HG02840 (cell line): Measurements from ENCODE around the gene AP4S1.
A peak's percentile ranks its signal among the peaks of the same experiment; 100 is the strongest.
"Not testable (repeated sequence)": the region's sequence is repeated elsewhere in the genome, so short reads cannot be mapped to it uniquely, and the experiment has no call there.

Experiments
- ATAC-seq: cut with Tn5 transposase; IDR thresholded peaks from one replicate; pipeline ENCODE4 v1.9.1; 2021; ENCODE audit warnings: mild to moderate bottlenecking, moderate library complexity, moderate number of reproducible peaks; ENCODE audit not compliant: unreplicated experiment, low FRiP score

The AP4S1 gene

GRCh38 chr14:31025367-31026076 is at the start of gene AP4S1:
Gene AP4S1 (plus strand): TSS chr14:31025649. CDS start chr14:31066197, 40,548 bp downstream.
- peak; percentile 20 for ATAC-seq

- ATAC-seq, result no peak
These were observed 47.7 kb upstream of the AP4S1 start for GRCh38 chr14:30977752-30978151.

- ATAC-seq, result not testable (repeated sequence)
These were observed 45.2 kb upstream of the AP4S1 start for GRCh38 chr14:30980106-30980704.

- no peak for ATAC-seq
These were observed 44.5 kb upstream of the AP4S1 start for GRCh38 chr14:30980980-30981379.

GRCh38 chr14:30982533-30982932 is 42.9 kb upstream of the AP4S1 start:
- no peak for ATAC-seq

GRCh38 chr14:30983858-30984257 is 41.6 kb upstream of the AP4S1 start:
- ATAC-seq, result no peak

GRCh38 chr14:30985796-30986195 is 39.7 kb upstream of the AP4S1 start:
- ATAC-seq, result no peak

- no peak for ATAC-seq
These were observed 36.9 kb upstream of the AP4S1 start for GRCh38 chr14:30988509-30988908.

- no peak for ATAC-seq
These were observed 34.7 kb upstream of the AP4S1 start for GRCh38 chr14:30990770-30991169.

GRCh38 chr14:30991408-30991807 is 34.0 kb upstream of the AP4S1 start:
- ATAC-seq, result no peak

GRCh38 chr14:30993071-30993470 is 32.4 kb upstream of the AP4S1 start:
- no peak for ATAC-seq

GRCh38 chr14:30994681-30995620 is 30.5 kb upstream of the AP4S1 start:
- ATAC-seq, result no peak

GRCh38 chr14:30995689-30996088 is 29.8 kb upstream of the AP4S1 start:
- ATAC-seq, result no peak

GRCh38 chr14:30996892-30997659 is 28.4 kb upstream of the AP4S1 start:
- no peak for ATAC-seq

- no peak for ATAC-seq
These were observed 27.2 kb upstream of the AP4S1 start for GRCh38 chr14:30998100-30998706.

GRCh38 chr14:30999038-30999773 is 26.2 kb upstream of the AP4S1 start:
- ATAC-seq, result no peak

GRCh38 chr14:31000629-31001338 is 24.7 kb upstream of the AP4S1 start:
- ATAC-seq, result no peak

GRCh38 chr14:31001339-31001658 is 24.1 kb upstream of the AP4S1 start:
- no peak for ATAC-seq

- no peak for ATAC-seq
These were observed 22.2 kb upstream of the AP4S1 start for GRCh38 chr14:31003284-31003683.
